Nephron progenitor cell (in vitro differentiated cells): Measurements from ENCODE around the gene CD36.

Source experiments
- DNase-seq: peaks from one replicate; pipeline ENCODE4 v3.0.0; 2021
- H3K27ac Mint-ChIP-seq: 2 replicates; pipeline ENCODE4 v1.8.0; 2021; ENCODE audit warnings: mild to moderate bottlenecking, moderate library complexity, mixed read lengths
- H3K27me3 Mint-ChIP-seq: 2 replicates; pipeline ENCODE4 v1.8.0; 2021; ENCODE audit warnings: mild to moderate bottlenecking, low read depth, mixed read lengths; ENCODE audit not compliant: poor library complexity
- H3K36me3 Mint-ChIP-seq: 2 replicates; pipeline ENCODE4 v1.8.0; 2021; ENCODE audit warnings: low read depth, mixed read lengths
- H3K4me1 Mint-ChIP-seq: 2 replicates; pipeline ENCODE4 v1.8.0; 2021; ENCODE audit warnings: mixed read lengths
- H3K4me3 Mint-ChIP-seq: 2 replicates; pipeline ENCODE4 v1.8.0; 2021; ENCODE audit warnings: mild to moderate bottlenecking, moderate library complexity, mixed read lengths
- H3K9me3 Mint-ChIP-seq: 2 replicates; pipeline ENCODE4 v1.8.0; 2021; ENCODE audit warnings: mild to moderate bottlenecking, moderate library complexity, mixed read lengths
- TF ChIP-seq, protein P1 (sequence below): fragments of 200-600 bp; sonication (generic); IDR thresholded peaks from 2 replicates; pipeline ENCODE4 v1.5.0; 2021; ENCODE audit warnings: antibody characterized with exemption

CD36 gene

DNA sequence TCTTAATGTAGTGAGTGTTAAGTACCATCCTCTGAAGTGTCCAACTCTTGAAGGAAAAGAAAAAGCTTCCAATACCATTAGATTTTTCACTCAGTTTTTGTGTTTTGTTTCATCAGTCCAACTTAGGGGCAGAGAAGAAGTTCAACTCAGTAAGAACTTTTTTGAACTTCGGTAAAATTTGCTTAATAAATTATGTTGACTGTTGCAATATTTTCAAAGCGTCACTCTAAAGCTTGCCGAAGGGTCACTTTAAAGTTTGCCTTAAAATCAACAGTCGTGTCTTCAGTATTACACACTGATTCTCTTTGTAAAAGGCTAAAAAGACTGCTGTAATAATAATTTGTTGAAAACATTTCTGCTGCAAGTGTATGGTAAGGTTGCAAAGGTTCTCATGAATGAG is 17.6 kb downstream of the CD36 start:
- TF ChIP-seq, protein P1, sequence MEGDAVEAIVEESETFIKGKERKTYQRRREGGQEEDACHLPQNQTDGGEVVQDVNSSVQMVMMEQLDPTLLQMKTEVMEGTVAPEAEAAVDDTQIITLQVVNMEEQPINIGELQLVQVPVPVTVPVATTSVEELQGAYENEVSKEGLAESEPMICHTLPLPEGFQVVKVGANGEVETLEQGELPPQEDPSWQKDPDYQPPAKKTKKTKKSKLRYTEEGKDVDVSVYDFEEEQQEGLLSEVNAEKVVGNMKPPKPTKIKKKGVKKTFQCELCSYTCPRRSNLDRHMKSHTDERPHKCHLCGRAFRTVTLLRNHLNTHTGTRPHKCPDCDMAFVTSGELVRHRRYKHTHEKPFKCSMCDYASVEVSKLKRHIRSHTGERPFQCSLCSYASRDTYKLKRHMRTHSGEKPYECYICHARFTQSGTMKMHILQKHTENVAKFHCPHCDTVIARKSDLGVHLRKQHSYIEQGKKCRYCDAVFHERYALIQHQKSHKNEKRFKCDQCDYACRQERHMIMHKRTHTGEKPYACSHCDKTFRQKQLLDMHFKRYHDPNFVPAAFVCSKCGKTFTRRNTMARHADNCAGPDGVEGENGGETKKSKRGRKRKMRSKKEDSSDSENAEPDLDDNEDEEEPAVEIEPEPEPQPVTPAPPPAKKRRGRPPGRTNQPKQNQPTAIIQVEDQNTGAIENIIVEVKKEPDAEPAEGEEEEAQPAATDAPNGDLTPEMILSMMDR = no peak
- H3K27me3 Mint-ChIP-seq = no peaks in the 10 kb centered on the region
- no peak overlapping the region for H3K4me3 Mint-ChIP-seq
- no peak overlapping the region for H3K27ac Mint-ChIP-seq
- DNase-seq = no peak
- no peaks in the 10 kb centered on the region for H3K4me1 Mint-ChIP-seq
- no peaks in the 10 kb centered on the region for H3K9me3 Mint-ChIP-seq
- no peaks in the 10 kb centered on the region for H3K36me3 Mint-ChIP-seq

DNA sequence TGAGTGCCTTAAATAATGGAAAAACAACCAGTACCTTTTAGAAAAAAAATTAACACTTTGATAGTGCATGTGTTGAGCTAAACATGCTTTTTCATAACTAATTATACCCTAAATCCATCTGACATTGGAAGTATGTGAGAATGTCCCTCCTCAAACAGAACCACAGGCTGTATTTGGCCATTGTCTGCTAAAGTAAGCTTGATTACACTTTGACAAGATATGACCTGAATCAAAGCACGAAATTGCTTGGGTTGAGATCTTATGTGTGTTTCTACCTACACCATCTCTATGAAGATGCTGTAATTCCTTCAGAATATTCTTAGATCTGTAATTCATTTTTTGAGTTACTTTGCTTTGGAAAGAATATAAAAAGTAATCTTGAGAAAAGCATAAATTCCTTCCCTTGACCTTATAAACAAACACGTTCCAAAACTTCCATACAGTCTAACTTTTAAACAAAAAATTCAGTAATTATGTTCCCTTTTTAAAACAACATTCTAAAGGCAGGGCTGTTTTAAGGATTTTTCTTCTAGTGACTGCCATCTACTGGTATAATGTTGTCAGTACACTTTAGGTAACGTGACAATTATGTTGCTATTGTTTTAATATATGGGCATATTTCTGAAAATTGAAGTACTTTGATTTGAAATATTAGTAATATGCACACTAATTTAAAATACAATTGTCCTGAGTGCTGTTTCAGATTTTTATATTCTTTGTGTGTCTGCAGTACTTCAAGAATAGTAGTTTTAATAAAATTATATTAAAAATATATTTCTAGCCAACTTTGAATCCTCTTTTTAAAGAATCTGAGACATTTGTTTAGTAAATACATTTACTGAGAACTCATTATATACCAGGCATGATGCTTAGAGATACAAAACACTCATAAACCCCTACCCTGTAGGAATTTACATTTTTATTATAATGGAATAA is 20.9 kb downstream of the CD36 start:
- no peak overlapping the region for H3K27ac Mint-ChIP-seq
- no peak for DNase-seq

DNA sequence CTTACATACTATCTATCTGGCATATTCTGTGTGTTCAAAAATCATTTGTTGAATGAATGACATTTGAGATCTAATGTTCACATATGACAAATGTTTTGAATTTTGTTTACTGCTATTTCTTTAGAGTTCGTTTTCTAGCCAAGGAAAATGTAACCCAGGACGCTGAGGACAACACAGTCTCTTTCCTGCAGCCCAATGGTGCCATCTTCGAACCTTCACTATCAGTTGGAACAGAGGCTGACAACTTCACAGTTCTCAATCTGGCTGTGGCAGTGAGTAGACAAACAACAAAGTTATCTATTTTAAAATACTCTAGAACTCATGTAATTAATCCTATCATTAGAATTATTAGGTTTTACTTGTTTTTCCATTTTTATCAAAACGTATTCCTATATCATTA is 22.5 kb downstream of the CD36 start:
- no peaks in the 10 kb centered on the region for H3K4me1 Mint-ChIP-seq
- no peaks in the 10 kb centered on the region for H3K27me3 Mint-ChIP-seq
- no peaks in the 10 kb centered on the region for H3K9me3 Mint-ChIP-seq
- no peak for DNase-seq
- TF ChIP-seq, protein P1 = no peak
- no peak overlapping the region for H3K4me3 Mint-ChIP-seq
- no peaks in the 10 kb centered on the region for H3K36me3 Mint-ChIP-seq
- no peak overlapping the region for H3K27ac Mint-ChIP-seq

More for the DNA sequence above, 20.9 kb downstream of the CD36 start:
- Mint-ChIP-seq H3K4me1 (no peaks in the 10 kb centered on the region), H3K4me3 (no peak overlapping the region), H3K27me3 (no peaks in the 10 kb centered on the region), H3K9me3 (no peaks in the 10 kb centered on the region), H3K36me3 (no peaks in the 10 kb centered on the region)
- TF ChIP-seq, protein P1 = peak; percentile 81

DNA sequence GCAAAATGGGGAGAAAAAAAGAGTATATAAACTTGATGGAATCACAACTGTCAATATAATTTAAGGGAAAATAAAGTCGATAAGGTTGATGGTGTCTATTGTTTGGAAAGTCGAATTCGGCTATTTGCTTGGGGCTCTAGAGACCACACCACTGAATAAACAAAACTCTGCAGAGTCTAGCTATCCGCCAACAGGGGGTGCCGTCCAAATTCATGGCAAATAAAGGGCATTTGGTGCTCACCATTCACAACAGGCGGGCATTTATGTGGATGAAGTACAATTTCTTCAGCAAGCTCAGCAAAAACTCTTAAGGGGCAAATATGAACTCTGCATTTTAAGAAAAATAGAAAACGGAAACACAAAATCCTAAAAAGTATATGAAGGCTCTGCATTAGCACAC is 23.3 kb downstream of the CD36 start:
- Mint-ChIP-seq H3K36me3 (no peaks in the 10 kb centered on the region), H3K4me3 (no peak overlapping the region), H3K9me3 (no peaks in the 10 kb centered on the region), H3K4me1 (no peaks in the 10 kb centered on the region), H3K27me3 (no peaks in the 10 kb centered on the region), H3K27ac (no peak overlapping the region)
- DNase-seq = no peak
- TF ChIP-seq, protein P1 = no peak

DNA sequence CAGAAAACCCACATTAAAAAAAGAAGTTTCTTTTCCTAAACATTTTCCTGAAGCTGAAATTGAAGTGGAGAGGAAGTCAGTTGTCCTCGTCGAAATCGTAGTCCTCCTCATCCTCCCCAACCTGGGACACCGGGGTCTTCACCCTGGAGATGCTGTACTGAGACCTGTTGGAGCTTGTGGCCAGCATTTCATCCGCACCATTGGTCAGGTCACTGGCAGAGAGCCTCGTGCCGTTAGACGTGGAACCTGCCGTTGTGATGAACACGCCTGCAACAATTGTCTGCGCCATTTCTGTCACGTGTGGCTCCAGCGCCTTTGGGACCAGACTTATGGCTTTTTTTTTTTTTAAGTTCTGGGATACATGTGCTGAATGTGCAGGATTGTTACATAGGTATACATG is 23.8 kb downstream of the CD36 start:
- Mint-ChIP-seq H3K27ac (no peak overlapping the region), H3K4me3 (no peak overlapping the region), H3K4me1 (no peaks in the 10 kb centered on the region), H3K27me3 (no peaks in the 10 kb centered on the region), H3K36me3 (no peaks in the 10 kb centered on the region), H3K9me3 (no peaks in the 10 kb centered on the region)
- DNase-seq = no peak
- TF ChIP-seq, protein P1 = no peak

DNA sequence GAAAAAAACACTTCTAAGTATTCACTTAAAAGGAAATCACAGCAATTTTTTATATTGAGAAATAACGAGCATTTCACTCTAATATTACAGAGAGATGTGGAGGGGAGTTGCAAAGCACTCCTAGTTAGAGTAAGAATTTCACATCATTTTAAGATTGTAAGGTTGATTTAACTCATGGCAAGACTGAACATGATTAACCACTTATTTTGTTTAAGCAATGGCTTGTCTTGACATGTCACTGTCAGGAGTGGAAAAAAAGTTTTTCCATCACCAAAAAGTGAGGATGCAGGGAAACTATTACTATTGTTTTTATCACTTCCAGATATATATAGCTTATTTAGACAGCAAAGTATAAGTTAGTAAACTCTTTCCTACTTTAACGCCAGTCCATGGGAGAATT is 27.1 kb downstream of the CD36 start:
- Mint-ChIP-seq H3K36me3 (no peaks in the 10 kb centered on the region), H3K4me1 (no peaks in the 10 kb centered on the region), H3K27me3 (no peaks in the 10 kb centered on the region), H3K4me3 (no peak overlapping the region), H3K9me3 (no peaks in the 10 kb centered on the region), H3K27ac (no peak overlapping the region)
- TF ChIP-seq, protein P1 = no peak
- no peak for DNase-seq
